ENCODE measurements around the gene AJAP1.

Gene AJAP1

GRCh38 chr1:4636186-4636585, 18.2 kb upstream of the AJAP1 start:
- Histone ChIP-seq H3K4me1 (ENCODE audit: insufficient read depth, low read length) (no peaks in the 10 kb centered on the region), H3K36me3 (ENCODE audit: insufficient read depth, low read length) (no peaks in the 10 kb centered on the region), H3K9me3 (ENCODE audit: low read length) (no peaks in the 10 kb centered on the region)

GRCh38 chr1:4636644-4637380, 17.6 kb upstream of the AJAP1 start:
- peaks cover 12% of the 10 kb centered on the region for H3K27me3 ChIP-seq (ENCODE audit: insufficient read depth, low read length)
- H3K36me3 ChIP-seq (ENCODE audit: insufficient read depth, low read length): no peaks in the 10 kb centered on the region
- no peaks in the 10 kb centered on the region for H3K9me3 ChIP-seq (ENCODE audit: low read length)
- no peak overlapping the region for H2AFZ ChIP-seq (ENCODE audit: low read depth, low read length)
- H3K4me3 ChIP-seq (ENCODE audit: low read length): no peak overlapping the region
- no peaks in the 10 kb centered on the region for H3K4me1 ChIP-seq (ENCODE audit: insufficient read depth, low read length)

More at GRCh38 chr1:4636186-4636585, 18.2 kb upstream of the AJAP1 start:
- no peak overlapping the region for H3K4me3 ChIP-seq (ENCODE audit: low read length)
- no peak overlapping the region for H2AFZ ChIP-seq (ENCODE audit: low read depth, low read length)
- peaks cover 12% of the 10 kb centered on the region for H3K27me3 ChIP-seq (ENCODE audit: insufficient read depth, low read length)

- no peaks in the 10 kb centered on the region for H3K36me3 ChIP-seq (ENCODE audit: insufficient read depth, low read length)
- H3K4me3 ChIP-seq (ENCODE audit: low read length): no peak overlapping the region
- peaks cover 12% of the 10 kb centered on the region for H3K27me3 ChIP-seq (ENCODE audit: insufficient read depth, low read length)
- no peaks in the 10 kb centered on the region for H3K9me3 ChIP-seq (ENCODE audit: low read length)
- no peak overlapping the region for H2AFZ ChIP-seq (ENCODE audit: low read depth, low read length)
- H3K4me1 ChIP-seq (ENCODE audit: insufficient read depth, low read length): no peaks in the 10 kb centered on the region
These were observed 16.6 kb upstream of the AJAP1 start for GRCh38 chr1:4637616-4638344.

- Histone ChIP-seq H3K9me3 (ENCODE audit: low read length) (no peaks in the 10 kb centered on the region), H3K36me3 (ENCODE audit: insufficient read depth, low read length) (no peaks in the 10 kb centered on the region), H2AFZ (ENCODE audit: low read depth, low read length) (no peak overlapping the region), H3K27me3 (ENCODE audit: insufficient read depth, low read length) (peaks cover 12% of the 10 kb centered on the region), H3K4me3 (ENCODE audit: low read length) (no peak overlapping the region), H3K4me1 (ENCODE audit: insufficient read depth, low read length) (no peaks in the 10 kb centered on the region)
These were observed 16.1 kb upstream of the AJAP1 start for GRCh38 chr1:4638345-4638729.

GRCh38 chr1:4640931-4641330, 13.5 kb upstream of the AJAP1 start:
- Histone ChIP-seq H3K4me1 (ENCODE audit: insufficient read depth, low read length) (no peaks in the 10 kb centered on the region), H3K9me3 (ENCODE audit: low read length) (no peaks in the 10 kb centered on the region), H2AFZ (ENCODE audit: low read depth, low read length) (no peak overlapping the region), H3K36me3 (ENCODE audit: insufficient read depth, low read length) (no peaks in the 10 kb centered on the region), H3K4me3 (ENCODE audit: low read length) (no peak overlapping the region), H3K27me3 (ENCODE audit: insufficient read depth, low read length) (peaks cover 10% of the 10 kb centered on the region)

GRCh38 chr1:4647391-4647790, 7.0 kb upstream of the AJAP1 start:
- no peaks in the 10 kb centered on the region for H3K4me1 ChIP-seq (ENCODE audit: insufficient read depth, low read length)
- H2AFZ ChIP-seq (ENCODE audit: low read depth, low read length): no peak overlapping the region
- H3K9me3 ChIP-seq (ENCODE audit: low read length): no peaks in the 10 kb centered on the region
- no peak overlapping the region for H3K4me3 ChIP-seq (ENCODE audit: low read length)
- peaks cover 3% of the 10 kb centered on the region for H3K27me3 ChIP-seq (ENCODE audit: insufficient read depth, low read length)
- H3K36me3 ChIP-seq (ENCODE audit: insufficient read depth, low read length): no peaks in the 10 kb centered on the region

- Histone ChIP-seq H3K4me1 (ENCODE audit: insufficient read depth, low read length) (no peaks in the 10 kb centered on the region), H3K27me3 (ENCODE audit: insufficient read depth, low read length) (peaks cover 14% of the 10 kb centered on the region), H3K9me3 (ENCODE audit: low read length) (no peaks in the 10 kb centered on the region), H3K4me3 (ENCODE audit: low read length) (no peak overlapping the region), H3K36me3 (ENCODE audit: insufficient read depth, low read length) (no peaks in the 10 kb centered on the region), H2AFZ (ENCODE audit: low read depth, low read length) (no peak overlapping the region)
These were observed 5.8 kb upstream of the AJAP1 start for GRCh38 chr1:4648657-4649056.

- H3K4me1 ChIP-seq (ENCODE audit: insufficient read depth, low read length): no peaks in the 10 kb centered on the region
- no peak overlapping the region for H2AFZ ChIP-seq (ENCODE audit: low read depth, low read length)
- peaks cover 29% of the 10 kb centered on the region for H3K27me3 ChIP-seq (ENCODE audit: insufficient read depth, low read length)
- no peaks in the 10 kb centered on the region for H3K9me3 ChIP-seq (ENCODE audit: low read length)
- no peak overlapping the region for H3K4me3 ChIP-seq (ENCODE audit: low read length)
- no peaks in the 10 kb centered on the region for H3K36me3 ChIP-seq (ENCODE audit: insufficient read depth, low read length)
These were observed 3.9 kb upstream of the AJAP1 start for GRCh38 chr1:4650481-4650880.

- H3K4me3 ChIP-seq (ENCODE audit: low read length): no peak overlapping the region
- no peak overlapping the region for H2AFZ ChIP-seq (ENCODE audit: low read depth, low read length)
- H3K9me3 ChIP-seq (ENCODE audit: low read length): no peaks in the 10 kb centered on the region
- no peaks in the 10 kb centered on the region for H3K36me3 ChIP-seq (ENCODE audit: insufficient read depth, low read length)
- no peaks in the 10 kb centered on the region for H3K4me1 ChIP-seq (ENCODE audit: insufficient read depth, low read length)
- H3K27me3 ChIP-seq (ENCODE audit: insufficient read depth, low read length): peaks cover 30% of the 10 kb centered on the region
These were observed 3.4 kb upstream of the AJAP1 start for GRCh38 chr1:4650981-4651380.

- peaks cover 48% of the 10 kb centered on the region for H3K27me3 ChIP-seq (ENCODE audit: insufficient read depth, low read length)
- no peak overlapping the region for H2AFZ ChIP-seq (ENCODE audit: low read depth, low read length)
- H3K4me3 ChIP-seq (ENCODE audit: low read length): no peak overlapping the region
- H3K9me3 ChIP-seq (ENCODE audit: low read length): no peaks in the 10 kb centered on the region
- no peaks in the 10 kb centered on the region for H3K36me3 ChIP-seq (ENCODE audit: insufficient read depth, low read length)
- H3K4me1 ChIP-seq (ENCODE audit: insufficient read depth, low read length): no peaks in the 10 kb centered on the region
These were observed 1.6 kb upstream of the AJAP1 start for GRCh38 chr1:4652631-4653327.

- H2AFZ ChIP-seq (ENCODE audit: low read depth, low read length): no peak overlapping the region
- H3K4me1 ChIP-seq (ENCODE audit: insufficient read depth, low read length): no peaks in the 10 kb centered on the region
- peaks cover 53% of the 10 kb centered on the region for H3K27me3 ChIP-seq (ENCODE audit: insufficient read depth, low read length)
- no peak overlapping the region for H3K4me3 ChIP-seq (ENCODE audit: low read length)
- no peaks in the 10 kb centered on the region for H3K36me3 ChIP-seq (ENCODE audit: insufficient read depth, low read length)
- no peaks in the 10 kb centered on the region for H3K9me3 ChIP-seq (ENCODE audit: low read length)
These were observed 1.1 kb upstream of the AJAP1 start for GRCh38 chr1:4653328-4653660.

- no peak overlapping the region for H2AFZ ChIP-seq (ENCODE audit: low read depth, low read length)
- no peaks in the 10 kb centered on the region for H3K4me1 ChIP-seq (ENCODE audit: insufficient read depth, low read length)
- H3K36me3 ChIP-seq (ENCODE audit: insufficient read depth, low read length): no peaks in the 10 kb centered on the region
- H3K4me3 ChIP-seq (ENCODE audit: low read length): no peak overlapping the region
- H3K9me3 ChIP-seq (ENCODE audit: low read length): no peaks in the 10 kb centered on the region
- peaks cover 64% of the 10 kb centered on the region for H3K27me3 ChIP-seq (ENCODE audit: insufficient read depth, low read length)
These were observed 610 bp downstream of the AJAP1 start for GRCh38 chr1:4654764-4655673.

Measured in neuron (in vitro differentiated cells).